HL-60/S4 treated with phorbol 12-myristate 13-acetate at 8.2 ng/mL for 4 days and 3 days (cell line): ENCODE data around the gene CHAF1A.

Experiments
- in situ Hi-C: fragments of 300-500 bp; cut with MboI; formaldehyde crosslinking; loops from 2 replicates; pipeline ENCODE4 v1.15.0; 2022; ENCODE audit warnings: low sequenced_read_pairs

The CHAF1A gene

GRCh38 chr19:4436231-4436630, 33.8 kb downstream of the CHAF1A start:
- in situ Hi-C loops, result no loop called here

DNA sequence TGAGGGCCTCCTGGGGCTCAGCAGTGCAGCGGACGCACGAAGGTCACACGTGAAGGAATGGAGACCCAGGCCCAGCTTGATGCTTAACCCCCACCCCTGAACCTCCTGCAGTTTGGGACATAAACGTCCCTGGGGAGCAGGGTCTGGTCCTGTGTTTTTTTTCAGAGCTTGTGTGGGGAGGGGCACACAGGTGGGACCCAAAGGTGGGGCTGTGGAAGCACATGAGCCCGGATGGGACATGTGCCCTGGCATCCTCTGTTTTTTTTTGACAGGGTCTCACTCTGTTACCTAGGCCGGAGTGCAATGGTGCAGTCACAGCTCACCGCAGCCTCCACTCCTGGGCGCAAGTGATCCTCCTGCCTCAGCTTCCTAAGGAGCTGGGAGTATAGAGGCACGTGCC, 34.7 kb downstream of the CHAF1A start:
- in situ Hi-C loops, result no loop called here

GRCh38 chr19:4439243-4439642, 36.8 kb downstream of the CHAF1A start:
- in situ Hi-C loops, result no loop called here

- in situ Hi-C loops, result no loop called here
Measured at GRCh38 chr19:4441994-4442818, 39.8 kb downstream of the CHAF1A start.

- in situ Hi-C loops, result no loop called here
Measured at GRCh38 chr19:4442819-4443146, 40.3 kb downstream of the CHAF1A start.

- in situ Hi-C loops, result no loop called here
Measured at GRCh38 chr19:4443188-4443587, 40.7 kb downstream of the CHAF1A start.

GRCh38 chr19:4443966-4444764, 41.7 kb downstream of the CHAF1A start:
- in situ Hi-C loops, result no loop called here

DNA sequence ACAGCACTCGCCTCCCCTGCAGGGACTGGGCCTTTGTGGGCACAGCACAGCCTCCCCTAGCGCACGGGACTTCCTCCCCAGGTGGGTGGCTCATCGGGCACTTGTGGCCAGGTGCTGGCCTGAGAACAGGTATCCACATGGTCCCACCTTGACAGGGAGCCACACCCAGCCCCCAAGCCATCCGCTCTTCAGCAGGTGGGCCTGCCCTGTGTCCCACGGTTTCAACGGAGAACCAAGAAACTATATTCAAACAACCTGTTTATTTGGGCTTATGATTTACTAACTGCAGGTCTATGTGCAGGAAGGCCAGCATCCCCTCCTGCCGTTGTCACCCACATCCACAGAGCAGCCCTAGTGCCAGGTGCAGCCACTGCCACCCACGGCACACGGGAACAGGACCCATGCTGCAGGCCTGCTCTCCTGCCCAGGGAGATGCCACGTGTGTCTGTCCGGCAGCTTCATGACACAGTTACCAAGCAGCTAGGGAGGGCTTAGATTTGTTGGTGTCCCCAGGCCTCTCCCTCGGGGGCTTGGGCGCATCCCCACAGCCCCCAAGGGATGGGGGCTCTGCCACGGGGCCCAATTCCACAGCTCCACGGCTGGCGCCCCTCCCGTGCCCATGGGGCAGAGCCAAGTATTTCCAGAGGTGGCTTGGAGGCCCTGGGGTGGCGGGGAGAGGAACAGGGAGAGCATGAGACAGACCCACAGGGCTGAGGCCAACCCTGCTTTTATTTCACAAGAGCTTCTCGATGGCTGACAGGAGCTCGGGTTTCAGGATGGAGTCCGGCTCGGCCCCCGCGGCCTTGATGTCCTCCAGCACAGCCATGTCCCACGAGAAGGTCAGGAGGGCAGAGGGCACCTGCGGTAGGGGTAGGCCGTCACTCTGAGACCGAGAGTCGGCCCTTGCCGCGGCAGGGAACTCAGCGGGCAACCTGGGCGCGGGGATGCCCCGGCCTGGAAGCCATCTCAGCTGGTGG, 42.6 kb downstream of the CHAF1A start:
- in situ Hi-C loops, result no loop called here

GRCh38 chr19:4445963-4446703, 43.7 kb downstream of the CHAF1A start:
- in situ Hi-C loops, result no loop called here

DNA sequence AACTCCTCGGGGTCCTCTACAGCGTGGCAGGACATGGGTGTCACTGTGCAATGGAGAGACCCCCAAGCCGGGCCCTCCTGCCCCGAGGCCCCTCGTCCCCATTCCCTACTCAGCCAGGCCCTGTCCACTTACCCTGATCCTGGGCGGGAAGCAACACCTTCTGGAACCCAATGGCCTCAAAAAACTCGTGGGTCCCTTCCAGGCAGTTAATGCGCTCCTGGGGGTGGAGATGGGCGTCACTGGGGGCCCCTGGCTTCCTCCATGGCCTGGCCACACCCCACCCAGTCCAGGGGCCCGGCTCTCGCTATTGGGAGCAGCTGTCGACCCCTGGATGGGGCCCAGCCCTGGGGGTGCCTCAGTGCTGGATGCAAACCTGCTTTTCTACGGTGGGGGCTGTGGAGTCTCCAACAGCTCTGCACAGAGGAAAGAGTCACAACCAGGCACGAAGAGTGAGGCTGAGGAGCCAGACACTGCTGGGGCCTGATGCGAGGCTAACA, 44.3 kb downstream of the CHAF1A start:
- in situ Hi-C loops, result no loop called here

- in situ Hi-C loops, result no loop called here
Measured at GRCh38 chr19:4447327-4448146, 45.1 kb downstream of the CHAF1A start.

DNA sequence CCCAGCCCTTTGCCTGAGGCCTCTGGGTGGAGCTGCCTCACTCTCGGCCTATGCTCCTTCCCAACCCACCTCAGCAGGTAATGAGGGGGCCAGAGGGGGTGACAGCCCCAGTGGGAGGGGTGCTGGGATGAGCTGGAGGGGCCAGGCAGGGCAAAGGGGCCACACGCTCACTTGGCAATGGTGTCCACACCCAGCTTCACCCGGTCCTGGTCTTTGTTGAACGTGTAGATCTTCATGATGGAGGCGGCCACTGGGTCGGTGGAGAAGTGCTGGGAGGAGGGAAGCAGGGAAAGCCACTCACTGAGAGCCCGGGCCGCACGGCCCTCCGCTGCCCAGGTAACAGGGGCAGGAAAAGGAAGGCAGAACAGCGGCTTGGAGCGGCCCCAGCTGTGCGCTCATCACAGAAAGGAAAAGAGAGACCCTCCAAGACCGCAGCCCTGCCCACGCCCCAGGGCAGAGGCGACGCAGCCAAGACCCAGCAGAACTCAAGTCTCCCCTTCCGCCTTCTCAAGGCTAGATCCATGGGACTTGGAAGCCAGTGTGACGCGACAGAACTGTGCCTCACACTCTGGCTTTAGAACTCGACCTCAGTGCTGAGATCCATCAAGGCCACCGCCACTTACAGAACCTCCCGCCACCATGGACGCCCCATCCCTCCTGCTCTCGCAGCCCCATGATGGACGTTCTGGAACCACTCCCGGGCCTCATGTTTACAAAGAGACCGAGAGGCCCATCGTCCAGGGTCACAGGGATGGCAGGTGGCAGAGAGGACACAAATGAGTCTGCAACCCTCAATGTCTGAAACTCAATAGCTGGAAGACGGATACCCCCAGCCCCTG, 45.9 kb downstream of the CHAF1A start:
- in situ Hi-C loops, result no loop called here

GRCh38 chr19:4449022-4449638, 46.7 kb downstream of the CHAF1A start:
- in situ Hi-C loops, result no loop called here

DNA sequence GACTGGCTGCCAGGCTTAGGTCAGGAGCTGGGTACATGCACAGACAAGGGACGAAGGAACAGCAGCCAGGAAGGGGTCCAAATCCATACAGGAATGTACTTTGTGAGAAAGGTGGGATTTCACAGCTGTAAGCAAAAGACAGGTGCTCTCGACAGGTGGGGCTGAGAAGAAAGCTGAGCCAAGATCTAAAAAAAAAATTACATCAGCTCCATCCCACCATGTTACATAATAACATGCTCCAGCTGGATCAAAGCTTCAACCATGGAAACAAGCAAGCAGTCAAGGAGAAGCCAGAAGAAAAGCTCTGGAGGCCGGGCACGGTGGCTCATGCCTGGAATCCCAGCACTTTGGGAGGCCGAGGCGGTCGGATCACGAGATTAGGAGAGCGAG, 47.2 kb downstream of the CHAF1A start:
- in situ Hi-C loops, result no loop called here

- in situ Hi-C loops, result no loop called here
Measured at GRCh38 chr19:4452230-4452990, 50.0 kb downstream of the CHAF1A start.

DNA sequence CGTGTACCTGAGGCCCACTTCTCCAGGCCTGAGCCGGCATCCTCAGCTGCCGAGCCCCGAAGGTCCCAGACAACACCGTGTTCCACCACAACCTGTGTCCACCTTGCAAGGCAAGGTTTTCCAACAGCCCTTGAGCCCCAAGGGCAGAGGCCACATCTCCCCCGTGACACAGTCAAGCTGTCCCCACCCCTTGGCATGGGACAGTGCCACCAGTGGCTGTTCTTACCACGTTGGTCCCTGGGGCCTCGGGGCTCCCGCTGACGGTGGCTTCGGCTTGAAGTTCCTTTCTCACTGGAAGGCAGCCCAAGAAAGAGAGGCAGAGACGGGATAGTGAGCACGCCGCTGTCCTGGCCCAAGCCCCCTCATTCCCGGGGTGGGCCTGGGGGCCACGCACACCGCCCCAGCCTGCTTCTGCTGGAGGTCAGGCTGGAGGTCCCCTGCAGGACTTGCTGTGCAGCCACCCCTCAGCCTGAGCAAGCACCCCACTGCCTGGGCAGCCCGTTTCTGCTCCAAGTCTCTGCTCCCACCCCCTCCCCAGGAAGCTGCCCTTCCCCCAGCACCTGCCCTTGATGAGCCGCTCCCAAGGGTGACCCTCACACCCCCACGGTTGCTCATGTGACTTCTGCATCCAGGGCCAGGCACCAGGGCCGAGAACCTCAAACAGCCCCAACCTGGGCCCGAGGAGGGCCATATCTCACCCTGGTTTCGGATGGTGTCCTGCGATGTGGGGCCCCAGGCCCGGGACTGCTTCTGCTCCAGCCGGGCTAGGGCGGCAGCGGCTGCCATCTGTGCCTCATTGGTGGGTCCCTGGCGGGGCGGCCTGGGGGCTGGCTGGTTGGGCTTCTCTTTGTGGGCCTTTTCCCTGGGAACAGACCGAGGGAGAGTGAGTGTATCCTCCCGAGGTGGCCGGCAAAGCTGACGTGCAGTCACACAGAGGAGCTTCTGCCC, 51.1 kb downstream of the CHAF1A start:
- in situ Hi-C loops, result no loop called here
